Umbilical cord (tissue), 2 donors: ENCODE results near the gene SLC5A8. TPM values are rescaled to one million over a fixed set of nuclear protein-coding genes. Genes with fewer than 3 reads are reported as not detected.
"Not testable (repeated sequence)": the region's sequence is repeated elsewhere in the genome, so short reads cannot be mapped to it uniquely, and the experiment has no call there.

Experiments
- DNase-seq: peaks from one replicate; pipeline ENCODE4 v3.0.0-alpha.2; 2015; ENCODE audit warnings: low spot score
- total RNA-seq: library from RNA; depleted of rRNA; stranded (reverse); fragments of >200 nt; gene quantifications from one replicate; pipeline ENCODE4 v1.2.3, GENCODE V29; 2014; ENCODE audit warnings: low replicate concordance; ENCODE audit not compliant: insufficient read depth

Gene SLC5A8
- total RNA-seq, 1 donor from 2014 or later, result 1.7 TPM

DNA sequence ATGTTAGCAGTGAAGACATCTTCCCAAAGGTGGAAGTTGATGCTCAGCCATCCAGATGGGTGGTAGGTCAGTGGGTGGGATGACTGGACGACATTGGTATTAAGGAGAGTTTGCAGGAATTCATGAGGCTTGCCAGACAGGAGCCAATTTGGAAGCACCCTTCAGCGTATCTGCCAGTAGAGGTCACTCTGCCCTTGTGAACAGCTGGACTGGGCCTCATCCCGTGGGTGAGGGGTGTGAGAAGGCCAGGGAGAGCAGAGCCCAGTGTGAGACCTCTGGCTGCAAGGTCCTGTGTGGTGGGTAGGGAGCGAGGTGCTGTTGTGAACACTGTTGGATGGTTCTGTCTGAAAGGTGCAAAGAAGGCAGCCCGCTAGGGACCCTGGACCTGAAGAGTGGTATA lies 37.7 kb downstream of the SLC5A8 start:
- no peak for DNase-seq

DNA sequence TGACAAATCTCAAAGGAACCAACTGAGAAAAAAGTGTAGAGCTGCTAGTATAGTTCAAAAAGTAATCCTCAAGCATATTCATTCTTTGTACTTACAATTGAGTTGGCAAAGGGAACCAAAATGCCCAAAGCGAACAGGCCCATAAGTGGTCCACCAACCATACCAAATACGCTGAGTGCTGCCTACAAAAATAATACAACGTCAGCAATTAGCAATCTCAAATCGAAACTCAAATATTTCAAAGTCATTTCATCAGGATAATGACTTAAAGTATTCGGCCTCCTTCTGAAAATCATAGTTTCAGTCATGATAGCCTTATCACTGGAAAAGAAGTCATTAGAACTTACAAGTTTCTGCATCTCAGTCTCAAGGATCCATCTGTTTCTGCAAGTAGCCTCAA lies 42.0 kb downstream of the SLC5A8 start:
- no peak for DNase-seq

DNA sequence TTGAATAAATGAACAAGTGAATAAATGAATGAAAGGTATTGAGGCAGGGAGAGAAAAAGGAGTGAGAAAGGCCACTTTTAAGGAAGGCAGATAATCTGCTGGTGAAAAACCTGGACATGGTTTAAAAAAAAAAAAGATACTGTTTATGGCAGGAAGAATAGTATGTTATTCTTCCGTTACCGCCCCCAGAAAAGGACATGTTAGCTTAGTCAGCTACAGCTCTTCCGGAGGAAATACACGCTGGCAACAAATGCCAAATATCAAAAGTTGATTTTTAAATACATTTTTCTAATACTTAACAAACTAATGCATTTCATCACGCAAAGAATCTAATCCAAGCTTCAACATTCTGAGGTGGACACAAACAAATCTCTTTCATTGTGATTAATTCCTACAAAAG lies 43.2 kb downstream of the SLC5A8 start:
- no peak for DNase-seq

DNA sequence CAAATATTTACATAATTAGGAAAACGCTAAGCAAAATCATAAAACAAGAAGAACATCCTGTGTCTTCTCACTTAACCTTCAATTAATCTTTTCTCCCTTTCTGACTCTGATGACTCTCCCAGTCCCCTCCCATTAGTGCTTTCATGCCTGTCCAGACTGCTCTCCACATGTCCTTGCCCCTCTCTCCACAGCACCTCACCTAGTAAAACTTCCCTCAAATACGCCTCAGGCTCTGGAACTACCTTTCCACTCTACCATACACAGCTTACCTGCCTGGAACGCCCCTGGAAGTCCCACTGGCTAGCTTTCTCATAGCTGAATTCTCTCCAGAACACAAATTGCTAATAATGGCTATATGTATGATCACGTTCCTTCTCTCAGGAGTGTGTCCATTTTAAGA lies 44.7 kb downstream of the SLC5A8 start:
- peak; percentile 14 for DNase-seq

DNA sequence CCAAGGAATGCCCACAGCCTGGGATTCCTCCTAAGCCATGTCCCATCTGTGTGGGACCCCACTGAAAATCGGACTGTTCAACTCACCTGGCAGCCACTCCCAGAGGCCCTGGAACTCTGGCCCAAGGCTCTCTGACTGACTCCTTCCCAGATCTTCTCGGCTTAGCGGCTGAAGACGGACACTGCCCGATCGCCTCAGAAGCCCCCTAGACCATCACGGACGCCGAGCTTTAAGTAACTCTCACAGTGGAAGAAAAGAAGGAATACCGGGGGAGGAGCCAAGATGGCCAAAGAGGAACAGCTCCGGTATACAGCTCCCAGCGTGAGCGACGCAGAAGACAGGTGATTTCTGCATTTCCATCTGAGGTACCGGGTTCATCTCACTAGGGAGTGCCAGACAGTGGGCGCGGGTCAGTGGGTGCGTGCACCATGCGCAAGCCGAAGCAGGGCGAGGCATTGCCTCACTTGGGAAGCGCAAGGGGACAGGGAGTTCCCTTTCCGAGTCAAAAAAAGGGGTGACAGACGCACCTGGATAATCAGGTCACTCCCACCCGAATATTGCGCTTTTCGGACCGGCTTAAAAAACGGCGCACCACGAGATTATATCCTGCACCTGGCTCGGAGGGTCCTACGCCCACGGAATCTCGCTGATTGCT lies 64.1 kb downstream of the SLC5A8 start:
- DNase-seq, result not testable (repeated sequence)

DNA sequence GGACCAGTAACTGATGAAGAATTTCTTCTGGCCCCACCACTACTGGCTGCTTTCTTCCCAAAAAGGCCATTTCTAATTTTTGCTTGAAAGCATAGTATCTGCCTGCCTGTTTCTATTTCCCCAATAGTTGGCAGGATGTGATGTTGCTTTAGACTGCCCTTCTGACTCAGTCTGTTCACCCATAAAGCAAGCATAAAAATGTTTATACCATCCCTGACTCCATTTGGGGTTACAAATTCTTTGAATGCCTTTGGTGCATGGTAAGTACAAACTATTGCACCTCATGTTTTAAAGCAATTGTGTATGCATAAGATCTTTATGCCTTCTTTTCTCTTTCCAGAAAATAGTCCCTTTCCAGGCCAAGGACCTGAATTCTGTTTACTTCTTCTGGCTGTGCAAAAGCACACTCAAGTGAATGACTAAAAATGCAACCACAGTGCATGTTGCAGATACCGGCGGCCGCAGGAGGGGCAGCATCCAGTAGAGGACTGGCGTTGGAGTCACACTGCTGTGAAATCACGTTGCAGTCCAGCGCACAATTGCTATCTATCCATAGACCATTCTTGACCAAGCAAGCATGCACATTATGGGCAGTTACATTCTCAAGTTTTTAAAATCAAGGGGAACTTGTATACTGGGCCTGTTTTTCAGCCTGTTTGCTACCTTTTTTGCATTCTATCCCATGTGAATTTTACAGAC lies 82.4 kb downstream of the SLC5A8 start:
- peak; percentile 11 for DNase-seq

DNA sequence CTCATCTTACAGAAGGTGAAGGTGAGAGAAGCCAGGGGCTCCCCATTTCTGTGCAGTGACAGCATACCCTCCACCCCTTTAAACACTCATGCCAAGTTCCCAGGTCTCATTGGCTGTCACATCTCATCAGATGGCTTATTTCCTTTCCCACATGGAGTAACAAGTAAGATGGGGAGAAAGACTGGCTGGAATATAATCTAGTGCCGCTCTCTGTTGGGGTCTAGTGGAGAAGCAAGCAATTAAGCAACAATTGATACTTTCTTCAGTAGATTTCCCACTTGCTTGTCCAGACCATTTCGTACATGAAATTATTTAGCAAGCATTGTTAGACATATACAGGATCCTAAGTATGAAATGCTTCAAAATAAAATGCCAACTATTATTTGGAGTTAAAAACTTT lies 92.2 kb downstream of the SLC5A8 start:
- no peak for DNase-seq

DNA sequence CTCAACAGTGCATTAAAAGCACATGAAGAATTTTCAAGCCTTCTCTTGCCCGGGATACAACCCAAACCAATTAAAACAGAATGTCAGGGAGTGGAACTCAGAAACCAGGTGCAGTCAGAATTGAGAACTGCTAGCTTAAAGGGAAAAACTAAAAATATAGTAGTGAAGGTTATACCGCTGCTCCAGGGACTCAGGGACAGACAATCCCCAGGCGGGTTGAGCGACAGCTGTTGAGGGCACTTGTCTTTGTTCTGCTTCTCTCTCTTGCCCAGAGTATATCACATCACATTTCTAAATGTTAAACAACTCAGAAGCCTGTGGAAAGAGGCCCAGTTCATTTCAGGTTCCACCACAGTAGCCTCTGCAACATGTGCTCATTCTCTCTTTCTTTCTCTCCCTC lies 93.1 kb downstream of the SLC5A8 start:
- DNase-seq, result no peak

DNA sequence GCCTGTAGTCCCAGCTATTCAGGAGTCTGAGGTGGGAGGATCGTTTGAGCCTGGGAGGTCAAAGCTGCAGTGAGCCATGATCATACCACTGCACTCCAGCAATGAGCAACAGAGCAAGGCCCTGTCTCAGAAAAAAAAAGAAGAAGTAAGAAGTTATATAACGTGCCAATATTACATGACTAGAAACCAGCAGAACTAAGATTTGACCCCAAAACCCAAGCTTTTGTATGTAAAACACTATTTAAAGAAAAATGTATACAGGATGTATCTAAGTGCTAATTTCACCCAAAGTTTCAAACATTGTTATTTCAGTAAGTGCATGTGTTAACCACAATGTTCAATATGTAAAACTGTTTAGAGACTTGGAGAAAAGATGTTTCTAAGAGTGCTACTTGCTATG lies 94.7 kb downstream of the SLC5A8 start:
- no peak for DNase-seq

DNA sequence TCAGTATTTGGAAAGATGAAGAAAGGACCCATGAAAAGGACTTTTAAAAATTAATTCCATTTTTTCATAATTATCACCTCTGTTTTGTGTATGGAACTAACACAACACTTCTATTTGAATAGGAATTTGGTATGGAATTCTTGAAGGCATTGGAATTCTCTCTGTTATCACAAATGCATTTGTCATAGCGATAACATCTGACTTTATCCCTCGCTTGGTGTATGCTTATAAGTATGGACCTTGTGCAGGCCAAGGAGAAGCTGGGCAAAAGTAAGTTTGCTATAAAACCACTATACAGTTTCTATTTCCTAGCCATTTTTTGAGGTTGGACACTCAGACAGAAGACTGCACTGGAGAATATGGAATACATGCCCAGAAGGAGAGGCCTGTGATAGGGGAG lies 98.6 kb downstream of the SLC5A8 start:
- no peak for DNase-seq

DNA sequence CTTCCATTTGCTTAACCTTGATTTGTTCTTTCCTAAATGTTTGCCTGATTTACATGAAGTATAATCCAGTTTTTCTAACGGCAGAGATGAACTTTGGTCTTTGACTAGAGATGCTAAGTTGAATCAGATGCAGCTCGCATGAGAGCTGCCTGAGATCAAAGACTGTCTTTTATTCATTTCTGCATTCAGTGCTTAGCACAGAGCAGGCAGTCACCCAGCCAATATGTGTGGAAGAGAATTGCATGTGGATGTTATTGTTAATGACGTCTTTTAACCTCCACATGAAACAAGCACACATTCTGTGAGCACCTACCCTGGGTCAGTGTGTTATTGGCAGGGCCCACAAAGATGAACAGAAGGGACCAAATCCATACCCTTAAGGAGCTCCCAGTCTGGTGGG lies 99.2 kb downstream of the SLC5A8 start:
- no peak for DNase-seq

DNA sequence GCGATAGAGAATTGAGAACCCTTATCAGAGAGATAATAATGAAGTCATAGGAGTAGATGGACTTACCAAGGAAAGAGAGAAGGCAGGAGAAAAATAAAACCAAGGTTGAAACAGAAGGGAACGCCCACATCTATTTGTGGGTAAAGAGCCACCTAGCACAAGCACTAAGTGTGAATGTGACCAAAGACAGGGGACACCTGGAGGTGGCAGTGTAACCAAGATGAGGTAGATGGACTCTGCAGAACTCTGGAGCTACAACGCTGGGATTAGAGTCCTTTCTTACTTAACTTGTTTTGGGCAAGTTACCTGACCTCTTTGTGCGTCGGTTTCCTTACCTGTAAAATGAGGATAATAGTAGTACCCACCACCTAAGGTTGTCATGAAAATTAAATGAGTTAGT lies 101.9 kb downstream of the SLC5A8 start:
- no peak for DNase-seq

DNA sequence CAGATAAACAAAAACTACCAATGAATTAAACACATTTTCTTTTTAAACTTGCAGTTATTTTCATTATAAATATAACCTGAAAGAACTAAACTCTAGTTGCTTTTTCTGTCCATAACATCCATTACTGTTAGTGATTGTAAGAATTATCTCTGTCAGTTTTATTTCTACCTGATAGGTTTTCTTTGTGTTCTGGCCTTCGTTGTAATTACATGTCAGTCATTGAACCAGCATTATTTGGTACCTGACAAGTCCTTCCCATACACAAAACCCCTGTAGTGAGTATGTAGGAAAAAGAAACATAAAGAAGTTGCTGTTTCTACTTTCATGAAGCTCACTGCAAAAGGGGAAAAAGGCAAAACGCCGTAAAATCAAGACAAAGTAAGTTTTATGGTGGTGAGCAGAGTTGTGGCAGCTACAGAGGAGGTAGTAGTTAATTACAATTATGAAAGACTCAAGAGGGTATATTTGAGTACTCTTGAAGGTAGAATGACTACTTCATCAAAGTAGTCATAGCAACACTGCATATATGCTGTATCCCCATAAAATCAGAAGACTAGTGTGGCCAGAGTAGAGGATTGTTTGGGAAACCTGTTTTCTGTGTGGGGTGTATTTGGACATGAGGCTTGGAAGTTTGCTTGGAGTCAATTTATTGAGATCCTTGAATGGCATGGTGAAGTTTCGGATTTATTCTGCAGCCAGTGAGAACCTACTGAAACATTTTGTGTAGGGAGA lies 102.8 kb downstream of the SLC5A8 start:
- DNase-seq, result no peak

Other genes starting within 250 kb of the SLC5A8 start
- 7.0 TPM for gene UTP20, start 69.9 kb upstream of the SLC5A8 start, total RNA-seq
- gene ARL1, start 197.5 kb upstream of the SLC5A8 start, total RNA-seq, result 82.1 TPM